Activated CD8-positive, alpha-beta memory T cell treated with anti-CD3 and anti-CD28 coated beads, Interleukin-2, amount 10 ng/mL, durations not matched to agents 7 days and 5 days (primary cell): ENCODE data around the gene GORASP1. TPM values are rescaled to one million over a fixed set of nuclear protein-coding genes. Genes with fewer than 3 reads are reported as not detected.

Experiments used
- ATAC-seq: fragments of 150-1000 bp; cut with Tn5 transposase; one replicate; pipeline ENCODE4 v1.10.0; 2021; ENCODE audit warnings: moderate library complexity
- CTCF ChIA-PET: fragments of 350-600 bp; sonication (Branson Sonifier 250); formaldehyde crosslinking; loops from one replicate; lab custom pipeline; 2021; ENCODE audit warnings: antibody characterized with exemption; lab: Charles Lee
- DNase-seq: peaks from one replicate; pipeline ENCODE4 v3.0.0-alpha.2; 2020
- H3K27ac Mint-ChIP-seq: one replicate; pipeline ENCODE4 v1.8.0; 2021; ENCODE audit warnings: mild to moderate bottlenecking, mixed read lengths
- H3K27me3 Mint-ChIP-seq: one replicate; pipeline ENCODE4 v1.8.0; 2021; ENCODE audit warnings: mixed read lengths
- H3K36me3 Mint-ChIP-seq: one replicate; pipeline ENCODE4 v1.8.0; 2021; ENCODE audit warnings: mild to moderate bottlenecking, mixed read lengths
- H3K4me1 Mint-ChIP-seq: one replicate; pipeline ENCODE4 v1.8.0; 2021; ENCODE audit warnings: mixed read lengths
- H3K4me3 Mint-ChIP-seq: one replicate; pipeline ENCODE4 v1.8.0; 2021; ENCODE audit warnings: mild to moderate bottlenecking, moderate library complexity, mixed read lengths
- H3K9me3 Mint-ChIP-seq: one replicate; pipeline ENCODE4 v1.8.0; 2022; ENCODE audit warnings: low read depth, mixed read lengths
- microRNA-seq: library from miRNA; unstranded; fragments of <30 nt; microRNA quantifications from one replicate; pipeline ENCODE4 v1.2.0, GENCODE V29; 2022
- total RNA-seq, 2 experiments: library from RNA; stranded (reverse); gene quantifications; one replicate each; pipeline ENCODE4 v1.2.3, GENCODE V29; 2021

Gene GORASP1
- total RNA-seq, 2 experiments from 2014 or later = 28.8 to 32.0 TPM

- Mint-ChIP-seq H3K36me3 (peaks cover 7% of the 10 kb centered on the region), H3K9me3 (no peaks in the 10 kb centered on the region), H3K4me1 (peaks cover 34% of the 10 kb centered on the region), H3K4me3 (peak overlapping the region; percentile 1), H3K27ac (no peak overlapping the region), H3K27me3 (no peaks in the 10 kb centered on the region)
- no peak for ATAC-seq
- CTCF ChIA-PET = no interaction called here
- no peak for DNase-seq
Observed at GRCh38 chr3:39056151-39056550, 51.3 kb downstream of the GORASP1 start.

GRCh38 chr3:39053696-39054095 is 53.7 kb downstream of the GORASP1 start:
- H3K4me1 Mint-ChIP-seq = peaks cover 37% of the 10 kb centered on the region
- no peak for DNase-seq
- CTCF ChIA-PET = interaction anchor here (0.7 kb wide), 1 partner anchor 173 kb away, joined by 3 read pairs; no protein-coding TSS in a partner anchor
- peaks cover 3% of the 10 kb centered on the region for H3K36me3 Mint-ChIP-seq
- no peak overlapping the region for H3K27ac Mint-ChIP-seq
- ATAC-seq = no peak
- no peaks in the 10 kb centered on the region for H3K27me3 Mint-ChIP-seq
- H3K9me3 Mint-ChIP-seq = no peaks in the 10 kb centered on the region
- H3K4me3 Mint-ChIP-seq = no peak overlapping the region

- peaks cover 37% of the 10 kb centered on the region for H3K4me1 Mint-ChIP-seq
Observed at GRCh38 chr3:39052583-39052982, 54.8 kb downstream of the GORASP1 start.

GRCh38 chr3:39051649-39052561 is 55.5 kb downstream of the GORASP1 start, which contains the start of the genes SCN11A and WDR48:
TSS of gene SCN11A (minus strand) at chr3:39051944. CDS start at chr3:38950362, 101,582 bp downstream.
TSS of gene WDR48 (plus strand) at chr3:39052016. CDS start at chr3:39052026, 10 bp downstream.
- CTCF ChIA-PET = no interaction called here
- no peaks in the 10 kb centered on the region for H3K27me3 Mint-ChIP-seq
- ATAC-seq = peak; percentile 94
- peak within 1 kb of the TSS; percentile 96 for H3K27ac Mint-ChIP-seq
- H3K4me3 Mint-ChIP-seq = peak within 1 kb of the TSS; percentile 88
- DNase-seq = peak; percentile 97
- H3K4me1 Mint-ChIP-seq = peaks cover 37% of the 10 kb centered on the region
- no peaks in the 10 kb centered on the region for H3K36me3 Mint-ChIP-seq
- H3K9me3 Mint-ChIP-seq = no peaks in the 10 kb centered on the region

More at GRCh38 chr3:39052583-39052982, 54.8 kb downstream of the GORASP1 start:
- Mint-ChIP-seq H3K27ac (peak overlapping the region; percentile 96), H3K9me3 (no peaks in the 10 kb centered on the region), H3K27me3 (no peaks in the 10 kb centered on the region), H3K4me3 (peak overlapping the region; percentile 88), H3K36me3 (peaks cover 2% of the 10 kb centered on the region)
- no peak for ATAC-seq
- CTCF ChIA-PET = no interaction called here
- DNase-seq = no peak

GRCh38 chr3:39050029-39050428 is 57.4 kb downstream of the GORASP1 start:
- no peak overlapping the region for H3K27ac Mint-ChIP-seq
- no peak for ATAC-seq
- CTCF ChIA-PET = interaction anchor here (0.7 to 1.2 kb wide), 2 partner anchors 50 to 243 kb away, joined by 3 to 5 read pairs; no protein-coding TSS in a partner anchor
- no peaks in the 10 kb centered on the region for H3K36me3 Mint-ChIP-seq
- no peak overlapping the region for H3K4me3 Mint-ChIP-seq
- DNase-seq = no peak
- no peaks in the 10 kb centered on the region for H3K27me3 Mint-ChIP-seq
- peaks cover 26% of the 10 kb centered on the region for H3K4me1 Mint-ChIP-seq
- no peaks in the 10 kb centered on the region for H3K9me3 Mint-ChIP-seq

Small RNA genes within 50 kb of the gene (microRNA-seq; reads per million reads assigned to microRNA genes)
- gene MIR6822 = not detected

Other genes with a start within 250 kb of the GORASP1 start
- gene SCN11A, start 55.7 kb downstream of the GORASP1 start, total RNA-seq = under 1 TPM; 0.03 to 0.05 TPM
- gene WDR48, start 55.6 kb downstream of the GORASP1 start, total RNA-seq = 10 to 100 TPM; 25.7 to 34.5 TPM
- gene TTC21A, start 53 bp upstream of the GORASP1 start, total RNA-seq = 1 to 10 TPM; 1.9 to 8.3 TPM
- gene CSRNP1, start 46.0 kb upstream of the GORASP1 start, total RNA-seq = 10 to 100 TPM; 15.6 to 20.2 TPM
- gene XIRP1, start 85.0 kb upstream of the GORASP1 start, total RNA-seq = 1 to 10 TPM in 1 of 2 experiments, under 1 TPM in 1; 0.06 to 1.0 TPM
- gene CX3CR1, start 172.4 kb upstream of the GORASP1 start, total RNA-seq = 1 to 10 TPM in 1 of 2 experiments, under 1 TPM in 1; 0.41 to 3.7 TPM
- gene CCR8, start 222.1 kb upstream of the GORASP1 start, total RNA-seq = 10 to 100 TPM in 1 of 2 experiments, 1 to 10 TPM in 1; 3.7 to 47.6 TPM